AG04450 (cell line): ENCODE results near the gene CSE1L. TPM values are rescaled to one million over a fixed set of nuclear protein-coding genes. Genes with fewer than 3 reads are reported as not detected.

Experiments
- CTCF ChIA-PET: fragments of 300-600, 350-600 bp; formaldehyde crosslinking; extraction: SDS; loops from one replicate; lab custom pipeline; 2022; ENCODE audit warnings: antibody characterized with exemption, inconsistent platforms; lab: Charles Lee
- POLR2A ChIA-PET: fragments of 350-600 bp; formaldehyde crosslinking; extraction: SDS; loops from one replicate; lab custom pipeline; 2021; ENCODE audit warnings: antibody characterized with exemption, inconsistent platforms; lab: Yijun Ruan, JAX
- DNase-seq: peaks from one replicate; pipeline ENCODE4 v3.0.0-alpha.2; 2011; ENCODE audit warnings: low read depth, low spot score
- H3K27ac ChIP-seq: one replicate; pipeline ENCODE4 v1.5.1; 2012; ENCODE audit warnings: low read depth, low read length, control low read depth
- H3K27me3 ChIP-seq: one replicate; pipeline ENCODE4 v1.6.0; 2012; ENCODE audit warnings: low read length; ENCODE audit not compliant: control insufficient read depth, insufficient read depth
- H3K4me3 ChIP-seq: 2 replicates; pipeline ENCODE4 v1.5.1; 2011; ENCODE audit warnings: mild to moderate bottlenecking, low read depth, low read length, control low read depth
- H3K9me3 ChIP-seq: 2 replicates; pipeline ENCODE4 v1.5.1; 2012; ENCODE audit warnings: low read length; ENCODE audit not compliant: control insufficient read depth, insufficient read depth
- polyA plus RNA-seq: library from polyadenylated mRNA; depleted of rRNA; stranded (reverse); fragments of >200 nt; gene quantifications from 2 replicates; pipeline ENCODE4 v1.2.3, GENCODE V29; 2011
- TF ChIP-seq, protein P1 (sequence below): IDR thresholded peaks from 2 replicates; pipeline ENCODE4 v1.5.1; 2011; ENCODE audit warnings: low read depth, low read length, control low read depth, inconsistent platforms

The CSE1L gene
- polyA plus RNA-seq, 1 experiment, result 49.3 TPM

DNA sequence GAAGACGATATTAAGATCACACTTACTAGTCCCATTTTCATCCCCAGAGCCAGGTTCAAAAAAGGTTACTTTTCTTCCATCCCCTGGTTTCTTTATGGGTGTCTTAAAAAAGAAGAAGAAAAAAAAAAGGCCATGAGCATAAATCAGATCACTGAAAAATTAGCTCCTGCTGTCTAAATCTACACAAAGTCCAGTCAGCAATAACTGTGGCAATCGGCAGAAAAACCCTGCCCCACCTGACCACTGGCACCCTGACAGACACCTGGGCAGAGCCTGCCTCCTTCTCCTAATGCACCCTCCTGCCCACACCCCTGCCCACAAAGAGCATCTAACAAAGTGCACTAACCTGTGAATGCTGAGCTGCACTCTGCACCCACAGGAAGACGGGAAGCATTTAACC, 72.2 kb downstream of the CSE1L start:
- Histone ChIP-seq H3K4me3 (no peak overlapping the region), H3K27ac (no peak overlapping the region), H3K9me3 (no peaks in the 10 kb centered on the region), H3K27me3 (no peaks in the 10 kb centered on the region)
- no peak for DNase-seq
- POLR2A ChIA-PET, result no interaction called here
- CTCF ChIA-PET, result interaction anchor here (1.9 kb wide), 1 partner anchor 99 kb away, joined by 6 read pairs; no protein-coding TSS in a partner anchor
- TF ChIP-seq, protein P1, sequence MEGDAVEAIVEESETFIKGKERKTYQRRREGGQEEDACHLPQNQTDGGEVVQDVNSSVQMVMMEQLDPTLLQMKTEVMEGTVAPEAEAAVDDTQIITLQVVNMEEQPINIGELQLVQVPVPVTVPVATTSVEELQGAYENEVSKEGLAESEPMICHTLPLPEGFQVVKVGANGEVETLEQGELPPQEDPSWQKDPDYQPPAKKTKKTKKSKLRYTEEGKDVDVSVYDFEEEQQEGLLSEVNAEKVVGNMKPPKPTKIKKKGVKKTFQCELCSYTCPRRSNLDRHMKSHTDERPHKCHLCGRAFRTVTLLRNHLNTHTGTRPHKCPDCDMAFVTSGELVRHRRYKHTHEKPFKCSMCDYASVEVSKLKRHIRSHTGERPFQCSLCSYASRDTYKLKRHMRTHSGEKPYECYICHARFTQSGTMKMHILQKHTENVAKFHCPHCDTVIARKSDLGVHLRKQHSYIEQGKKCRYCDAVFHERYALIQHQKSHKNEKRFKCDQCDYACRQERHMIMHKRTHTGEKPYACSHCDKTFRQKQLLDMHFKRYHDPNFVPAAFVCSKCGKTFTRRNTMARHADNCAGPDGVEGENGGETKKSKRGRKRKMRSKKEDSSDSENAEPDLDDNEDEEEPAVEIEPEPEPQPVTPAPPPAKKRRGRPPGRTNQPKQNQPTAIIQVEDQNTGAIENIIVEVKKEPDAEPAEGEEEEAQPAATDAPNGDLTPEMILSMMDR, result no peak

- DNase-seq, result no peak
- Histone ChIP-seq H3K9me3 (no peaks in the 10 kb centered on the region), H3K27ac (no peak overlapping the region), H3K4me3 (no peak overlapping the region), H3K27me3 (no peaks in the 10 kb centered on the region)
- ChIA-PET POLR2A (no interaction called here), CTCF (no interaction called here)
- TF ChIP-seq, protein P1, result no peak
Observed at GRCh38 chr20:49119988-49120387, 73.9 kb downstream of the CSE1L start.

DNA sequence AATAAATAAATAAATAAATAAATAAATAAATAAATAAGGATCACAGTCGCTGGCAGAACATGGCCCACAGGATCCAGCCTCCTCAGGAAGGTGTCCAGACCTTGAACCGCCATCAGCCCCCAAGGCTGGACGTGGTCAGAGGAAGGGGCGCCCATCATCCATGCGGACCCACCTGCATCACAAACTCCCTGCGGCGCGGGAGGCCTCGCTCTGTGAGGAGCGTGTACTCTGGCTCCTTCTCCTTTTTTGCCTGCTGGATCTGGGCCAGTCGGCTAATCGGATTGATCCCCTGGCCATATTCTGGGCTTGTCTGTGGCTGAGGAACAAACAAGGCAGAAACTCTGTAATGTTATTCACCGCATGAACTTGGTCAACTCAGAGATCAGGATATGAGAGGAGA, 76.8 kb downstream of the CSE1L start:
- Histone ChIP-seq H3K27me3 (no peaks in the 10 kb centered on the region), H3K4me3 (no peak overlapping the region), H3K27ac (no peak overlapping the region), H3K9me3 (no peaks in the 10 kb centered on the region)
- no peak for DNase-seq
- TF ChIP-seq, protein P1, result no peak
- ChIA-PET POLR2A (no interaction called here), CTCF (interaction anchor here (1.5 to 2.8 kb wide), 2 partner anchors 10 to 94 kb away, joined by 5 to 7 read pairs; no protein-coding TSS in a partner anchor)

DNA sequence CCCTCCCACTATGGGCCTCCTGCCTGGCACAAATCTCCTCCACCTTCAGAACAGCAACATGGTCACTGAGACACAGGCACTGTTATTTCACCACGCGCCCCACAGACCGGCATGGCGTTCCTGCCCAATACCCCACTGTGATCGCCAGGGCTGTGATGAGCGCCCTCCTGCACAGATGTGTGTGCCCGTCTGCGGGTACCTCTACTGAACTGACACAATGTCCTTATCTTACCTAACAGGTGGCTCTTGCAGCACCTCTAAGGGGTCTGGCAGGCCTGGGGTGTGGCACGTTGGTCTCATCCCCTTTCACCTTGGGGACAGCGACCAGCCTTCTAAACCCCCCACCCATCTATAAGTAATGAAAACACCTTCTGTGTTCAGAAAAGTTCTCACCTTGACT, 77.9 kb downstream of the CSE1L start:
- ChIA-PET CTCF (interaction anchor here (2.8 kb wide), 1 partner anchor 93 kb away, joined by 7 read pairs; no protein-coding TSS in a partner anchor), POLR2A (no interaction called here)
- Histone ChIP-seq H3K9me3 (no peaks in the 10 kb centered on the region), H3K27ac (no peak overlapping the region), H3K27me3 (no peaks in the 10 kb centered on the region), H3K4me3 (no peak overlapping the region)
- DNase-seq, result no peak
- TF ChIP-seq, protein P1, result no peak

- TF ChIP-seq, protein P1, result peak; percentile 55
- DNase-seq, result peak; percentile 50
- H3K9me3 ChIP-seq, result no peaks in the 10 kb centered on the region
- H3K4me3 ChIP-seq, result no peak overlapping the region
- CTCF ChIA-PET, result interaction anchor here (0.6 to 7.4 kb wide), 19 partner anchors 11 to 188 kb away, joined by 3 to 221 read pairs (median 5); partner anchors contain the start of gene DDX27
- POLR2A ChIA-PET, result interaction anchor here (0.9 to 1.0 kb wide), 4 partner anchors 14 to 86 kb away, joined by 3 to 4 read pairs (median 3); partner anchors contain the start of gene DDX27
- no peaks in the 10 kb centered on the region for H3K27me3 ChIP-seq
- peak overlapping the region; percentile 47 for H3K27ac ChIP-seq
Observed at GRCh38 chr20:49132995-49133478, 86.9 kb downstream of the CSE1L start.
